Body of pancreas (tissue), 4 donors: ENCODE results near the gene ADAMTSL3. TPM values are rescaled to one million over a fixed set of nuclear protein-coding genes. Genes with fewer than 3 reads are reported as not detected.

Experiments used
- ATAC-seq: fragments of 150-250 bp; one replicate; pipeline ENCODE4 v1.9.1; 2016
- DNase-seq, 4 donors: peaks; one replicate each; pipeline ENCODE4 v3.0.0-alpha.2; 2019
- H3K27ac ChIP-seq, 4 donors: fragments of 200-600 bp; sonication (generic); 1 replicate in 3 of 4; 2 replicates in 1 of 4; pipeline versions ENCODE4 v1.5.1 to v1.6.1; 2016 to 2019; ENCODE audit warnings: mild to moderate bottlenecking in 1 of 4, mixed read lengths in 1 of 4, moderate library complexity in 1 of 4
- H3K27me3 ChIP-seq, 2 donors: fragments of 200-600 bp; sonication (generic); one replicate each; pipeline ENCODE4 v1.6.0; 2016; ENCODE audit warnings: mild to moderate bottlenecking in 1 of 2
- H3K36me3 ChIP-seq, 2 donors: fragments of 200-600 bp; sonication (generic); replicated peaks in 1 of 2; 2 replicates each; pipeline ENCODE4 v1.5.1; 2016; ENCODE audit warnings: low read depth in 2 of 2; ENCODE audit not compliant: insufficient read depth in 1 of 2
- H3K4me1 ChIP-seq: fragments of 200-600 bp; sonication (generic); one replicate; pipeline ENCODE4 v1.6.0; 2016
- H3K4me3 ChIP-seq, 2 donors: fragments of 200-600 bp; sonication (generic); 1 replicate in 1 of 2; 2 replicates in 1 of 2; pipeline ENCODE4 v1.5.1; 2016 to 2019
- H3K9me3 ChIP-seq, 3 donors: fragments of 200-600 bp; sonication (generic); 1 replicate in 2 of 3; 2 replicates in 1 of 3; pipeline ENCODE4 v1.5.1; 2016
- POLR2A ChIP-seq, 3 donors: fragments of 450-650 bp; IDR thresholded peaks; one replicate each; pipeline ENCODE4 v1.6.1; 2016; ENCODE audit warnings: antibody characterized with exemption in 3 of 3, mild to moderate bottlenecking in 2 of 3
- WGBS, 2 donors: methylation state at CpG; one replicate each; pipeline ENCODE4 v1.1.5; 2017; 5-methylcytosine and 5-hydroxymethylcytosine counted together
- intact Hi-C: fragments of 100-400 bp; cut with DNase I; formaldehyde crosslinking; loops from one replicate; pipeline ENCODE4 v1.15.1; 2023
- total RNA-seq, 2 donors: library from RNA; depleted of rRNA; stranded (reverse); fragments of >200 nt; gene quantifications; one replicate each; pipeline ENCODE4 v1.1.0, GENCODE V29; 2016
- TF ChIP-seq, protein P1 (sequence below), 7 experiments: fragments of 450-650 bp in 4 of 7; fragments of 200-600 bp in 3 of 7; sonication (generic) in 3 of 7; IDR thresholded peaks; one replicate each; pipeline ENCODE4 v1.5.1; 2016 to 2019; ENCODE audit warnings: antibody characterized with exemption in 7 of 7

Gene ADAMTSL3
- total RNA-seq, 2 donors from 2014 or later = 7.8 to 10.2 TPM

DNA sequence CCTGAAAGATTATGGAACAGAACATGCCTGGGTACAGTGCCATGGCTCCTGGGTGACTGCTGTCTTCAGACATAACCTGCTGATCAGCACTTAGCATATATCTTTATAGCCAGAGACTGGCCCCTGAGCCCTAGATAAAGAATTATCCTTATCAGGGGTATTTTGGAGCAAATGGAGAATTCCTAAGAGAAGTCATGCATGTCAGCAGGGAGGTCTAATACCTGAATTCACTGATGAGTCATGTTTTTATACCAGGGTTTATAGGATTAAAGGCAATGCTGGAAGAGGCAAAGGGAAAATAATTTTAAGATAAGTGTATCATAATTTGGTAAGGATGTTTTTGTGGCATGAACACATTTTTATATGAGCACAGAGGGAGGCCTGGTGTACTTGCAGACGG, 159.8 kb downstream of the ADAMTSL3 start:
- no peaks in the 10 kb centered on the region for H3K27me3 ChIP-seq
- H3K4me3 ChIP-seq = no peak overlapping the region
- H3K36me3 ChIP-seq = no peaks in the 10 kb centered on the region
- H3K27ac ChIP-seq = no peak overlapping the region
- no peak for ATAC-seq
- TF ChIP-seq POLR2A (IDR thresholded peaks at IDR 0.05) = no peak
- TF ChIP-seq, protein P1, sequence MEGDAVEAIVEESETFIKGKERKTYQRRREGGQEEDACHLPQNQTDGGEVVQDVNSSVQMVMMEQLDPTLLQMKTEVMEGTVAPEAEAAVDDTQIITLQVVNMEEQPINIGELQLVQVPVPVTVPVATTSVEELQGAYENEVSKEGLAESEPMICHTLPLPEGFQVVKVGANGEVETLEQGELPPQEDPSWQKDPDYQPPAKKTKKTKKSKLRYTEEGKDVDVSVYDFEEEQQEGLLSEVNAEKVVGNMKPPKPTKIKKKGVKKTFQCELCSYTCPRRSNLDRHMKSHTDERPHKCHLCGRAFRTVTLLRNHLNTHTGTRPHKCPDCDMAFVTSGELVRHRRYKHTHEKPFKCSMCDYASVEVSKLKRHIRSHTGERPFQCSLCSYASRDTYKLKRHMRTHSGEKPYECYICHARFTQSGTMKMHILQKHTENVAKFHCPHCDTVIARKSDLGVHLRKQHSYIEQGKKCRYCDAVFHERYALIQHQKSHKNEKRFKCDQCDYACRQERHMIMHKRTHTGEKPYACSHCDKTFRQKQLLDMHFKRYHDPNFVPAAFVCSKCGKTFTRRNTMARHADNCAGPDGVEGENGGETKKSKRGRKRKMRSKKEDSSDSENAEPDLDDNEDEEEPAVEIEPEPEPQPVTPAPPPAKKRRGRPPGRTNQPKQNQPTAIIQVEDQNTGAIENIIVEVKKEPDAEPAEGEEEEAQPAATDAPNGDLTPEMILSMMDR (IDR thresholded peaks at IDR 0.05) = no peak
- no peaks in the 10 kb centered on the region for H3K4me1 ChIP-seq
- 0 to 72% methylated on average over 1 of the region's 1 CpG for WGBS, 2 donors
- DNase-seq = no peak
- intact Hi-C loops = no loop called here
- no peaks in the 10 kb centered on the region for H3K9me3 ChIP-seq

DNA sequence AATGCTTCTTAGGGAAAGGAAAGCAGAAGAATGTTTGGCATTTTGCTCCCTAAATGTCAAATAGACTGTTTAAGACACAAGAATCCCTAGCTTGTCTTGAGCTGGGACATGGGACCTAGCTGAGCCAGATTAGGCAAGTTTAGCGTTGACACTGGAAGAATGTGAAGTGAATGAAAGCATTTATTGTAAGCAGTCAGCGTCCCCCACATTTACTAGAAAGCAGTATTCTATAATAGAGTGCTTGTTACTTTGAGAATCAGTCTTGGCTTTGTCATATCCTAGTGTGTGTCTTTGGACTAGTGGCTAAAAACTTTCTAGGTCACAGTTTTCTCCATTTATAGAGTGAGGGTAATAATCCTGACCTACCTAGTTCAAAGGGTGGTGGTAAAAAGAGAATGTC, 161.6 kb downstream of the ADAMTSL3 start:
- 61 to 70% methylated on average over 2 of the region's 2 CpGs for WGBS, 2 donors
- ATAC-seq (no peak), DNase-seq (no peak)
- Histone ChIP-seq H3K27me3 (no peaks in the 10 kb centered on the region), H3K4me1 (no peaks in the 10 kb centered on the region), H3K27ac (no peak overlapping the region), H3K4me3 (no peak overlapping the region), H3K9me3 (no peaks in the 10 kb centered on the region), H3K36me3 (no peaks in the 10 kb centered on the region)
- TF ChIP-seq, protein P1 (IDR thresholded peaks at IDR 0.05) = no peak
- TF ChIP-seq POLR2A (IDR thresholded peaks at IDR 0.05) = no peak
- intact Hi-C loops = no loop called here

DNA sequence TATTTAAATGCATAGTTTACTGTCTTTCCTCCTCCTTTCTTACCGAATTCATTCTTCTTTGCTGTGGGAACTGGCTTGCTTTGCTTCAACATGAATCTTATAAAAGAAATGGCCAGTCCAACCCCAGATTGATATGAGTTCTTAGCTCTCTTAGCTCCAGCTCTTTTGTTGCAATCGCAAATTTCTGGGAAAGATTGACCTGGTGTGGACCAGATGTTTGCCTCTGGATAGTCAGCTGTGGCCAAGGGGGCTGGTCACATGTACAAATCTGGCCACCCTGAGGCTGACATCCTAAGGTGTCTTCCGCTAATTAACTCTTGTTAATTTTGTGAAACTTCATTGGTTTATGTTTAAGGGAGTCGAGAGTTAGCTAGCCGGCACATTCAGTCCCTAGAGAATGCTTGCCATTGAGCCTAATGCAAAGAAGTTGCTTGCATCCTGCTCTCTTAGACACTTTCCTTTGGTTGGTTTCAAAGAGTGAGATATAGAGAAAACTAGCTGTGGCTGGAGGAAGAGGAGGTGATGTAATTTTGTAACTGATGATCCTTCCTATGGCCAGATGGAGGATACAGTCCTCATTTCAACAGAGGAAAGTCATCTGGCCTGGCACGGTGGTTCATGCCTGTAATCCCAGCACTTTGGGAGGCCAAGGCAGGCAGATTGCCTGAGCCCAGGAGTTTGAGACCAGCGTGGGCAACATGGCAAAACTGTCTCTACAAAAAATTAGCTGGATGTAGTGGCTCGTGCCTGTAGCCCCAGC, 162.4 kb downstream of the ADAMTSL3 start:
- DNase-seq = no peak

DNA sequence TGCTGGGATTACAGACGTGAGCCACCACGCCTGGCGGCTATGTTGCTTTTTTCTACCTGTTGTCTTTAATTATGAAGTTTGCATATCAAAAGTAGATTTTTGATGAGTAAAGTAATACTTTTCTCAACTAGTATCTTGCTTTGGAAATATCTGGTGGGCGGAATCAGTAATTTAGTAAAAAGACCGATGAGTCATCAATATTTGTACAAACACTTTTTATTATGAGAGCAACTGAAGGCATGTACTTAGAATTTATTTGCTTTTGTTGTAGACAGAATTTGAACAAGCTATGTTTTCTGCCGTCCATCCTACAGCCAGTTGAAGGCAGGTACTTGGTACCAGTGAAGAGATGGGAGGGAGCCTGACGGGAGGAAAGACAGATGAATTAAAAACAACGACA, 164.7 kb downstream of the ADAMTSL3 start:
- ATAC-seq (no peak), DNase-seq (no peak)
- TF ChIP-seq, protein P1 (IDR thresholded peaks at IDR 0.05) = no peak
- TF ChIP-seq POLR2A (IDR thresholded peaks at IDR 0.05) = no peak
- no peaks in the 10 kb centered on the region for H3K36me3 ChIP-seq
- no peaks in the 10 kb centered on the region for H3K9me3 ChIP-seq
- intact Hi-C loops = no loop called here
- H3K27me3 ChIP-seq = no peaks in the 10 kb centered on the region
- H3K4me3 ChIP-seq = no peak overlapping the region
- H3K27ac ChIP-seq = no peak overlapping the region
- WGBS, 2 donors = 94 to 95% methylated on average over 8 of the region's 8 CpGs
- no peaks in the 10 kb centered on the region for H3K4me1 ChIP-seq

More for the DNA sequence above, 162.4 kb downstream of the ADAMTSL3 start:
- no peaks in the 10 kb centered on the region for H3K27me3 ChIP-seq
- TF ChIP-seq, protein P1 (IDR thresholded peaks at IDR 0.05) = no peak
- no peak for TF ChIP-seq POLR2A (IDR thresholded peaks at IDR 0.05)
- no peaks in the 10 kb centered on the region for H3K9me3 ChIP-seq
- WGBS, 2 donors = 91 to 92% methylated on average over 8 of the region's 8 CpGs
- H3K27ac ChIP-seq = no peak overlapping the region
- intact Hi-C loops = no loop called here
- no peaks in the 10 kb centered on the region for H3K4me1 ChIP-seq
- no peak for ATAC-seq
- H3K4me3 ChIP-seq = no peak overlapping the region
- no peaks in the 10 kb centered on the region for H3K36me3 ChIP-seq

DNA sequence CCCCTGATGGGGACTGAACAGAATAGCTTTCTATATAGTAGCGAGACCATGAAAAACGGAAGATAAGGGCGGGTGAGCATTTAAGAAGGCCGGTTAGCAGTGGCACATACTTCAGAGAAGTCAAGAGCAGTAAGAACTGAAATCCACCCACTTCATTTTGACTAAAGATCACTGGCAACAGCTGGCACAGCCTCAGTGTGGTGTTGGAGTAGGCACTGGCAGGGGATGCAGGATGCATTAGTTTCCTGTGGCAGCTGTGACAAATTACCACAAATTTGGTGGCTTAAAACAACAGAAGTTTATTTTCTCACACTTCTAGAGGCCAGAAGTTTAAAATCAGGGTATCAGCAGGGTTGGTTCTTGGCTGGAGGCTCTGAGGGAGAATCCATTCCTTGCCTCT, 176.5 kb downstream of the ADAMTSL3 start:
- TF ChIP-seq, protein P1 (IDR thresholded peaks at IDR 0.05) = no peak
- no peak for TF ChIP-seq POLR2A (IDR thresholded peaks at IDR 0.05)
- no peaks in the 10 kb centered on the region for H3K36me3 ChIP-seq
- WGBS, 2 donors = 87 to 91% methylated on average over 4 of the region's 4 CpGs
- no peak for DNase-seq
- no peaks in the 10 kb centered on the region for H3K27me3 ChIP-seq
- intact Hi-C loops = no loop called here
- no peaks in the 10 kb centered on the region for H3K9me3 ChIP-seq
- H3K4me1 ChIP-seq = no peaks in the 10 kb centered on the region
- H3K4me3 ChIP-seq = no peak overlapping the region
- ATAC-seq = no peak
- no peak overlapping the region for H3K27ac ChIP-seq
